Panc1 (cell line): ENCODE data around the gene CCDC51.

Experiments
- TCF7L2 ChIP-seq: IDR thresholded peaks from 2 replicates; pipeline ENCODE4 v1.6.1; 2011; ENCODE audit warnings: mild to moderate bottlenecking, low read depth, low read length, inconsistent platforms
- TF ChIP-seq, protein P1 (sequence below): fragments of 450-650 bp; IDR thresholded peaks from 2 replicates; pipeline ENCODE4 v1.5.1; 2017; ENCODE audit warnings: mild to moderate bottlenecking

DNA sequence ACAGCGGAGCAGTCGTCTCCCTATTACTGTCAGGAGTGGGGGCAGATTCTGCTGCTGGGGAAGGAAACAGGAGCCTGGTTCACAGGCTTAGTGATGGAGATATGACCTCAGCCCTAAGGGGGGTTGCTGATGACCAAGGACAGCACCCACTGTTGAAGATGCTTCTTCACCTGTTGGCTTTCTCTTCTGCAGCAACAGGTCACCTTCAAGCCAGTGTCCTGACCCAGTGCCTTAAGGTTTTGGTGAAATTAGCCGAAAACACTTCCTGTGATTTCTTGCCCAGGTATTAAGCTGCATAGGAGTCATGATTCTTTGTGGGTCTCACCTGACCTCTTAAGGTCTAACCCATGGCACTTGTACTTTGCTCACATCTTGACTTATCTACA is 20.6 kb upstream of the CCDC51 start:
- TF ChIP-seq TCF7L2: no peak
- TF ChIP-seq, protein P1, sequence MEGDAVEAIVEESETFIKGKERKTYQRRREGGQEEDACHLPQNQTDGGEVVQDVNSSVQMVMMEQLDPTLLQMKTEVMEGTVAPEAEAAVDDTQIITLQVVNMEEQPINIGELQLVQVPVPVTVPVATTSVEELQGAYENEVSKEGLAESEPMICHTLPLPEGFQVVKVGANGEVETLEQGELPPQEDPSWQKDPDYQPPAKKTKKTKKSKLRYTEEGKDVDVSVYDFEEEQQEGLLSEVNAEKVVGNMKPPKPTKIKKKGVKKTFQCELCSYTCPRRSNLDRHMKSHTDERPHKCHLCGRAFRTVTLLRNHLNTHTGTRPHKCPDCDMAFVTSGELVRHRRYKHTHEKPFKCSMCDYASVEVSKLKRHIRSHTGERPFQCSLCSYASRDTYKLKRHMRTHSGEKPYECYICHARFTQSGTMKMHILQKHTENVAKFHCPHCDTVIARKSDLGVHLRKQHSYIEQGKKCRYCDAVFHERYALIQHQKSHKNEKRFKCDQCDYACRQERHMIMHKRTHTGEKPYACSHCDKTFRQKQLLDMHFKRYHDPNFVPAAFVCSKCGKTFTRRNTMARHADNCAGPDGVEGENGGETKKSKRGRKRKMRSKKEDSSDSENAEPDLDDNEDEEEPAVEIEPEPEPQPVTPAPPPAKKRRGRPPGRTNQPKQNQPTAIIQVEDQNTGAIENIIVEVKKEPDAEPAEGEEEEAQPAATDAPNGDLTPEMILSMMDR: no peak
